ENCODE measurements around the gene EVPL. TPM values are rescaled to one million over a fixed set of nuclear protein-coding genes. Genes with fewer than 3 reads are reported as not detected.

EVPL gene
- polyA plus RNA-seq, 1 experiment: not detected

- Histone ChIP-seq H3K4me3 (ENCODE audit: low read depth, low read length) (no peak overlapping the region), H3K36me3 (ENCODE audit: control insufficient read depth, insufficient read depth, low read length) (no peaks in the 10 kb centered on the region), H3K27me3 (ENCODE audit: control insufficient read depth, insufficient read depth, low read length) (peaks cover 2% of the 10 kb centered on the region)
- no peak for DNase-seq (ENCODE audit: low read depth)
- TF ChIP-seq, protein P1, sequence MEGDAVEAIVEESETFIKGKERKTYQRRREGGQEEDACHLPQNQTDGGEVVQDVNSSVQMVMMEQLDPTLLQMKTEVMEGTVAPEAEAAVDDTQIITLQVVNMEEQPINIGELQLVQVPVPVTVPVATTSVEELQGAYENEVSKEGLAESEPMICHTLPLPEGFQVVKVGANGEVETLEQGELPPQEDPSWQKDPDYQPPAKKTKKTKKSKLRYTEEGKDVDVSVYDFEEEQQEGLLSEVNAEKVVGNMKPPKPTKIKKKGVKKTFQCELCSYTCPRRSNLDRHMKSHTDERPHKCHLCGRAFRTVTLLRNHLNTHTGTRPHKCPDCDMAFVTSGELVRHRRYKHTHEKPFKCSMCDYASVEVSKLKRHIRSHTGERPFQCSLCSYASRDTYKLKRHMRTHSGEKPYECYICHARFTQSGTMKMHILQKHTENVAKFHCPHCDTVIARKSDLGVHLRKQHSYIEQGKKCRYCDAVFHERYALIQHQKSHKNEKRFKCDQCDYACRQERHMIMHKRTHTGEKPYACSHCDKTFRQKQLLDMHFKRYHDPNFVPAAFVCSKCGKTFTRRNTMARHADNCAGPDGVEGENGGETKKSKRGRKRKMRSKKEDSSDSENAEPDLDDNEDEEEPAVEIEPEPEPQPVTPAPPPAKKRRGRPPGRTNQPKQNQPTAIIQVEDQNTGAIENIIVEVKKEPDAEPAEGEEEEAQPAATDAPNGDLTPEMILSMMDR (IDR thresholded peaks at IDR 0.05; ENCODE audit: insufficient read depth, low read depth, low read length): no peak
- CTCF ChIA-PET: interaction anchor here (0.9 to 3.0 kb wide), 3 partner anchors 8 to 19 kb away, joined by 3 to 17 read pairs (median 4); no protein-coding TSS in a partner anchor
- POLR2A ChIA-PET: no interaction called here
These were observed 2.8 kb downstream of the EVPL start for GRCh38 chr17:76024353-76024752.

DNA sequence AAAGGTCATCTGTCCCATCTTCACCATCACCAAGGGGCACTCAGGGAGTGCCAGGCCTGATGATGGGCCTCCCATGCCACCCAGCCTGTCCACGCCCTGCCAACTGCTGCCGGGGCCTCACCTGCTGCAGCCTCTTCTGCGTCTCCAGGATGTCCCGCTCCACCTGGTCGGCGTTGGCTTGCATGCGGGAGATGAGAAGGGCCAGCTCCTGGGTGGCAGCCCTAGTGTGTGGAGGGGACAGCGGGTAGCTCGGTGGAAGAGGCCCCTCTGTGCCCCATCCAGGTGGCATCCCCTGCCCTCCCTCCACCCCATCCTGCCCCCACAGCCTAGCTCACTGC lies 3.2 kb downstream of the EVPL start:
- POLR2A ChIA-PET: no interaction called here
- CTCF ChIA-PET: interaction anchor here (0.9 to 3.0 kb wide), 3 partner anchors 8 to 18 kb away, joined by 3 to 17 read pairs (median 4); no protein-coding TSS in a partner anchor
- Histone ChIP-seq H3K4me3 (ENCODE audit: low read depth, low read length) (no peak overlapping the region), H3K36me3 (ENCODE audit: control insufficient read depth, insufficient read depth, low read length) (no peaks in the 10 kb centered on the region), H3K27me3 (ENCODE audit: control insufficient read depth, insufficient read depth, low read length) (peaks cover 3% of the 10 kb centered on the region)
- TF ChIP-seq, protein P1 (IDR thresholded peaks at IDR 0.05; ENCODE audit: insufficient read depth, low read depth, low read length): no peak
- DNase-seq (ENCODE audit: low read depth): no peak

DNA sequence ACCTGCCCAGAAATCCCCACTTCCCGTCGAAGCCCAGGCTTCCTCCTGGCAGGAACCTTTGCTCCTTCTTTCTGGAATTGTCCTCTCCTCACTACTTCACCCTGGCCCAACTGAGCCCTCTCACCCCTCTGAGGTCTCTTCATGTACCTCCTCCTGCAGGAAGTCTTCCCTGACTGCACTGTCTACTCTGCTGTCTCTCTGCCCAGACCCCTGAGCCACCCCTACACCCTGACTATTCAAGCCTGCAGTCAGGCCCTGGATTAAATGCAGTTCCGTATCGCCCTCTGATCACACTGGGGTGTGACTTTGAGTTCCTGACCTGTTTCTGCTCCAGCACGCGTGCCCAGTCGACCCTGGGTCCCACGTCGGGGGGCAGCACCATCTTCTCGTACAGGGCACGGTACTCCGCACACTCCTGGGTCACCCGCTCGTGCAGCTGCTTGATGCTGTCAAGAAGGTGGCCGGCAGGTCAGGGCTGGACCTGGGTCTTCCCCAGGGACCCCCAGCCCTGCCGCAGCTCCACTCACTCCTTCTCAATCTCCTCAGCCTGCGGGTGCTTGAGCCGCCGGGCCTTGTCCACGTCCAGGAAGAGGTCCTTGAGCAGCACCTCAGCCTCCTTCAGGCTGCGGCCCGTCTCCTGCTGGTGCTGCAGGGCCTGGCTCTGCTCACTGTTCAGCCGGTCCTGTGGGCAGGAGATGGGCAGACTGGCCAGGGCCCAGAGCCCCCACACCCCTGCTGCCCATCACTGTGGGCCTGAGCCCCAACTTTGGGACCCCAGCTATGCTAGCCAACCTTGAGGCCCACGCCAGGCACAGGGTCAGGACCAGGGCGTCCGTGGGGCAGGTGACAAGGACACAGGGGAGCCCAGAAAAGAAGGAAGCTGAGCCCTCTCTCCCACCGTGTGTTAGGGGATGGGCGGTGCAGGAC lies 3.9 kb downstream of the EVPL start:
- ChIA-PET CTCF (interaction anchor here (1.2 to 3.0 kb wide), 2 partner anchors 9 kb away, joined by 4 to 17 read pairs; no protein-coding TSS in a partner anchor), POLR2A (no interaction called here)
- peaks cover 3% of the 10 kb centered on the region for H3K27me3 ChIP-seq (ENCODE audit: control insufficient read depth, insufficient read depth, low read length)
- no peak for DNase-seq (ENCODE audit: low read depth)
- TF ChIP-seq, protein P1 (IDR thresholded peaks at IDR 0.05; ENCODE audit: insufficient read depth, low read depth, low read length): no peak
- no peak overlapping the region for H3K4me3 ChIP-seq (ENCODE audit: low read depth, low read length)
- H3K36me3 ChIP-seq (ENCODE audit: control insufficient read depth, insufficient read depth, low read length): no peaks in the 10 kb centered on the region

- peaks cover 3% of the 10 kb centered on the region for H3K27me3 ChIP-seq (ENCODE audit: control insufficient read depth, insufficient read depth, low read length)
- POLR2A ChIA-PET: no interaction called here
- CTCF ChIA-PET: interaction anchor here (3.0 kb wide), 1 partner anchor 8 kb away, joined by 17 read pairs; no protein-coding TSS in a partner anchor
- no peaks in the 10 kb centered on the region for H3K36me3 ChIP-seq (ENCODE audit: control insufficient read depth, insufficient read depth, low read length)
- no peak overlapping the region for H3K4me3 ChIP-seq (ENCODE audit: low read depth, low read length)
- TF ChIP-seq, protein P1 (IDR thresholded peaks at IDR 0.05; ENCODE audit: insufficient read depth, low read depth, low read length): no peak
- DNase-seq (ENCODE audit: low read depth): no peak
These were observed 4.8 kb downstream of the EVPL start for GRCh38 chr17:76022285-76022684.

DNA sequence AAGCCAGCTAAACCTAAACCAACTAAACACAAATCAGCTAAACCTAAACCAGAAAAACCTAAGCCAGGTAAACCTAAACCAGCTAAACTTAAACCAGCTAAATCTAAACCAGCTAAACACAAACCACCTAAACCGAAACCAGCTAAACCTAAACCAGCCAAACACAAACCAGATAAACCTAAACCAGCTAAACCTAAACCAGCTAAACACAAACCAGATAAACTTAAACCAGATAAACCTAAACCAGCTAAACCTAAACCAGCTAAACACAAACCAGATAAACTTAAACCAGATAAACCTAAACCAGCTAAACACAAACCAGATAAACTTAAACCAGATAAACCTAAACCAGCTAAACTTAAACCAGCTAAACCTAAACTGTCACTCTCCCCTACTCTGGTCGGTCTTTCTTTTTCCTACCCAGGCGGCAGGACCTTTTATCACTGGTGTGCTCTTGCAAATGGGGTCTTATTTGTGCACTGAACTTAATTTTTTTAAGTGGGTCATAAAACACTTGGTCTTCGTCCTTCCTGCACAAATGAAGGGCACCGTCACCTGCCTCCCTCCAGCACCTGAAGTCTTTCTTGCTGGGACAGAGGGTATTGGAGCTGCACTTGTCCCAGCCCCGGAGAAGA lies 7.2 kb downstream of the EVPL start:
- no peak for DNase-seq (ENCODE audit: low read depth)

More for the DNA sequence above, 7.2 kb downstream of the EVPL start:
- H3K4me3 ChIP-seq (ENCODE audit: low read depth, low read length): no peak overlapping the region
- POLR2A ChIA-PET: interaction anchor here (0.6 to 0.7 kb wide), 2 partner anchors 8 to 255 kb away, joined by 3 read pairs; no protein-coding TSS in a partner anchor
- H3K36me3 ChIP-seq (ENCODE audit: control insufficient read depth, insufficient read depth, low read length): no peaks in the 10 kb centered on the region
- H3K27me3 ChIP-seq (ENCODE audit: control insufficient read depth, insufficient read depth, low read length): peaks cover 3% of the 10 kb centered on the region
- CTCF ChIA-PET: interaction anchor here (0.6 to 1.8 kb wide), 9 partner anchors 9 to 1654 kb away, joined by 3 to 6 read pairs (median 3); partner anchors contain the start of gene CDK3
- TF ChIP-seq, protein P1 (IDR thresholded peaks at IDR 0.05; ENCODE audit: insufficient read depth, low read depth, low read length): no peak
